GM18519 (cell line): Measurements from ENCODE around the gene KCNIP4.
"Not testable (repeated sequence)": the region's sequence is repeated elsewhere in the genome, so short reads cannot be mapped to it uniquely, and the experiment has no call there.

Experiments used
- ATAC-seq: cut with Tn5 transposase; IDR thresholded peaks from one replicate; pipeline ENCODE4 v1.9.1; 2021; ENCODE audit warnings: mild to moderate bottlenecking, moderate library complexity; ENCODE audit not compliant: unreplicated experiment, low FRiP score

Gene KCNIP4

GRCh38 chr4:20832826-20833225, 1115.7 kb downstream of the KCNIP4 start:
- no peak for ATAC-seq

- ATAC-seq, result no peak
These were observed 1116.8 kb downstream of the KCNIP4 start for GRCh38 chr4:20831746-20832145.

- ATAC-seq, result no peak
These were observed 1118.8 kb downstream of the KCNIP4 start for GRCh38 chr4:20829617-20830357.

GRCh38 chr4:20825505-20825904, 1123.1 kb downstream of the KCNIP4 start:
- no peak for ATAC-seq

GRCh38 chr4:20816287-20816686, 1132.3 kb downstream of the KCNIP4 start:
- ATAC-seq, result no peak

- no peak for ATAC-seq
These were observed 1134.9 kb downstream of the KCNIP4 start for GRCh38 chr4:20813700-20814099.

- no peak for ATAC-seq
These were observed 1138.8 kb downstream of the KCNIP4 start for GRCh38 chr4:20809812-20810211.

- ATAC-seq, result no peak
These were observed 1142.9 kb downstream of the KCNIP4 start for GRCh38 chr4:20805716-20806115.

GRCh38 chr4:20787940-20788665, 1160.5 kb downstream of the KCNIP4 start:
- no peak for ATAC-seq

- ATAC-seq, result not testable (repeated sequence)
These were observed 1165.4 kb downstream of the KCNIP4 start for GRCh38 chr4:20783134-20783533.

- no peak for ATAC-seq
These were observed 1169.7 kb downstream of the KCNIP4 start for GRCh38 chr4:20778896-20779295.

- peak; percentile 88 for ATAC-seq
These were observed 1175.2 kb downstream of the KCNIP4 start for GRCh38 chr4:20773144-20773997.

- no peak for ATAC-seq
These were observed 1184.1 kb downstream of the KCNIP4 start for GRCh38 chr4:20764366-20764992.

- ATAC-seq, result no peak
These were observed 1186.7 kb downstream of the KCNIP4 start for GRCh38 chr4:20761826-20762225.

GRCh38 chr4:20761382-20761781, 1187.2 kb downstream of the KCNIP4 start:
- no peak for ATAC-seq

- no peak for ATAC-seq
These were observed 1188.5 kb downstream of the KCNIP4 start for GRCh38 chr4:20760053-20760452.

GRCh38 chr4:20754036-20754435, 1194.5 kb downstream of the KCNIP4 start:
- no peak for ATAC-seq

- no peak for ATAC-seq
These were observed 1195.9 kb downstream of the KCNIP4 start for GRCh38 chr4:20752641-20753040.

GRCh38 chr4:20746000-20746399, 1202.6 kb downstream of the KCNIP4 start:
- ATAC-seq, result not testable (repeated sequence)

GRCh38 chr4:20735931-20736330, 1212.6 kb downstream of the KCNIP4 start:
- no peak for ATAC-seq

- no peak for ATAC-seq
These were observed 1223.7 kb downstream of the KCNIP4 start for GRCh38 chr4:20724915-20725314.
